NB4 (cell line): ENCODE data around the gene NFIA.
"Not testable (repeated sequence)": the region's sequence is repeated elsewhere in the genome, so short reads cannot be mapped to it uniquely, and the experiment has no call there.

Experiments used
- DNase-seq: peaks from one replicate; pipeline ENCODE4 v3.0.0; 2010; ENCODE audit warnings: low read depth
- H3K4me3 ChIP-seq: one replicate; pipeline ENCODE4 v1.5.1; 2011; ENCODE audit warnings: mild to moderate bottlenecking, low read depth, low read length, moderate library complexity
- MAX ChIP-seq: IDR thresholded peaks from 2 replicates; pipeline ENCODE4 v1.6.1; 2011; ENCODE audit warnings: low read depth, low read length
- MYC ChIP-seq: IDR thresholded peaks from 2 replicates; pipeline ENCODE4 v1.6.1; 2011; ENCODE audit warnings: low read depth, low read length
- POLR2A ChIP-seq: IDR thresholded peaks from 2 replicates; pipeline ENCODE4 v1.6.1; 2011; ENCODE audit warnings: mild to moderate bottlenecking; ENCODE audit not compliant: insufficient read length; ENCODE audit errors: extremely low read depth
- TF ChIP-seq, protein P1 (sequence below): IDR thresholded peaks from one replicate; pipeline ENCODE4 v1.5.1; 2012; ENCODE audit warnings: low read depth, low read length

The NFIA gene

GRCh38 chr1:61071205-61072130, 10.9 kb upstream of the NFIA start:
- H3K4me3 ChIP-seq: no peak overlapping the region
- TF ChIP-seq MYC: no peak
- DNase-seq: no peak

GRCh38 chr1:61073871-61074270, 8.5 kb upstream of the NFIA start:
- no peak overlapping the region for H3K4me3 ChIP-seq
- DNase-seq: no peak
- TF ChIP-seq, protein P1, sequence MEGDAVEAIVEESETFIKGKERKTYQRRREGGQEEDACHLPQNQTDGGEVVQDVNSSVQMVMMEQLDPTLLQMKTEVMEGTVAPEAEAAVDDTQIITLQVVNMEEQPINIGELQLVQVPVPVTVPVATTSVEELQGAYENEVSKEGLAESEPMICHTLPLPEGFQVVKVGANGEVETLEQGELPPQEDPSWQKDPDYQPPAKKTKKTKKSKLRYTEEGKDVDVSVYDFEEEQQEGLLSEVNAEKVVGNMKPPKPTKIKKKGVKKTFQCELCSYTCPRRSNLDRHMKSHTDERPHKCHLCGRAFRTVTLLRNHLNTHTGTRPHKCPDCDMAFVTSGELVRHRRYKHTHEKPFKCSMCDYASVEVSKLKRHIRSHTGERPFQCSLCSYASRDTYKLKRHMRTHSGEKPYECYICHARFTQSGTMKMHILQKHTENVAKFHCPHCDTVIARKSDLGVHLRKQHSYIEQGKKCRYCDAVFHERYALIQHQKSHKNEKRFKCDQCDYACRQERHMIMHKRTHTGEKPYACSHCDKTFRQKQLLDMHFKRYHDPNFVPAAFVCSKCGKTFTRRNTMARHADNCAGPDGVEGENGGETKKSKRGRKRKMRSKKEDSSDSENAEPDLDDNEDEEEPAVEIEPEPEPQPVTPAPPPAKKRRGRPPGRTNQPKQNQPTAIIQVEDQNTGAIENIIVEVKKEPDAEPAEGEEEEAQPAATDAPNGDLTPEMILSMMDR: no peak
- TF ChIP-seq MAX: no peak
- TF ChIP-seq POLR2A: no peak
- no peak for TF ChIP-seq MYC

- not testable (repeated sequence) for H3K4me3 ChIP-seq, DNase-seq
Observed at GRCh38 chr1:61075833-61076232, 6.5 kb upstream of the NFIA start.

DNA sequence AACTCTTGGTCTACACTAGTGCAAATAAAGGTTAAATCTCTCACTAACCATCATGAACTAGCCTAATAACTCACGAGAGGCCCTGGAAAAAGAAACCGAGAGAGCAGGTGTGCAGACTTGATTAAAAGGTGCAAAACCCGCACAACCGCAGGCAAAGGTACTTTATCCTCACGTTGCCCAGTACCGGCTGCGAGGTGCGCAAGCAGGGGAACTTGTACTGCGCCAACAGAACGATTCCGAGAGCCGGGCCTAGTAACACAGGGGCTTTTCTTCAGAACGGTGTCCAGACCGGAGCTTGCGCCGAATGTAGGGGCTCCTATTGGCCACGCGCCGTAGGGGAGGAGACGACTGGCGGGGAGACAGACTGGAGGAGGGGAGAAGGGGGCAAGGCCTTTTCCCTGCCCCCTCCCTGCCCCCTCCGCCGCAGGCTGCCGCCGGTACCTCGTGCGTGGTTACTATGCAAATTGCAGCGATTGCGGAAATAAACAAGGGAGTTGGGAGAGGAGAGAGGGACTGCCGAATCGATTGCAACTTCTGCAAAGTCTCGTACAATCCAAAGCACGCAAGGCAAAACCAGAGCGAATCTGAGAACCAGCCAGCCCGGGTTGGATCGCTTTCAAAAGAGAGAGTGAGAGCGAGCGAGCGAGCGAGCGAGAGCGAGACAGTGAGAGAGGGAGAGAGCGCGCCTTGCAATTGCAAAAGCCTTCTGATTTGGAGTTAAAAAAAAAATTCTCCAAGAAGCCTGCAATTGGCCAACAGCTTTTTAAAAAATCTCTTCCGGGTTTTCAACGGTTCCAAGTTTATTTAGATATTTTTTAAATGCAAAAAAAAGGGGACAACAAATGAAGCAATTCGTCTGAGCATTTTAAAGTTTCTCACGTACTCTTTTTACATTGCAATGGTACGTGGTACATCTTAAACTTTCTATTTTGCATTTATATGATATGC, 5.4 kb upstream of the NFIA start:
- TF ChIP-seq POLR2A (no peak), MYC (peak; percentile 88), MAX (peak; percentile 86)
- TF ChIP-seq, protein P1: no peak
- DNase-seq: peak; percentile 96

GRCh38 chr1:61077676-61078541, 4.5 kb upstream of the NFIA start:
- peak; percentile 99 for DNase-seq
- H3K4me3 ChIP-seq: peak overlapping the region; percentile 73
- TF ChIP-seq MAX: 0 out of 2 replicates have a peak, but pooled peaks have one; percentile 6
- TF ChIP-seq, protein P1: no peak

More for the DNA sequence above, 5.4 kb upstream of the NFIA start:
- H3K4me3 ChIP-seq: peak overlapping the region; percentile 73

GRCh38 chr1:61078618-61079295, 3.6 kb upstream of the NFIA start:
- DNase-seq: peak; percentile 34
- TF ChIP-seq, protein P1: no peak
- TF ChIP-seq POLR2A (no peak), MAX (no peak), MYC (no peak)
- H3K4me3 ChIP-seq: peak overlapping the region; percentile 67
